GM18519 (cell line): Measurements from ENCODE around the gene PITPNM3.
"Not testable (repeated sequence)": the region's sequence is repeated elsewhere in the genome, so short reads cannot be mapped to it uniquely, and the experiment has no call there.

Experiments
- ATAC-seq: cut with Tn5 transposase; IDR thresholded peaks from one replicate; pipeline ENCODE4 v1.9.1; 2021; ENCODE audit warnings: mild to moderate bottlenecking, moderate library complexity; ENCODE audit not compliant: unreplicated experiment, low FRiP score

The PITPNM3 gene

GRCh38 chr17:6575596-6575988, 19.2 kb upstream of the PITPNM3 start:
- no peak for ATAC-seq

- no peak for ATAC-seq
These were observed 18.6 kb upstream of the PITPNM3 start for GRCh38 chr17:6574687-6575595.

- no peak for ATAC-seq
These were observed 17.8 kb upstream of the PITPNM3 start for GRCh38 chr17:6573982-6574686.

DNA sequence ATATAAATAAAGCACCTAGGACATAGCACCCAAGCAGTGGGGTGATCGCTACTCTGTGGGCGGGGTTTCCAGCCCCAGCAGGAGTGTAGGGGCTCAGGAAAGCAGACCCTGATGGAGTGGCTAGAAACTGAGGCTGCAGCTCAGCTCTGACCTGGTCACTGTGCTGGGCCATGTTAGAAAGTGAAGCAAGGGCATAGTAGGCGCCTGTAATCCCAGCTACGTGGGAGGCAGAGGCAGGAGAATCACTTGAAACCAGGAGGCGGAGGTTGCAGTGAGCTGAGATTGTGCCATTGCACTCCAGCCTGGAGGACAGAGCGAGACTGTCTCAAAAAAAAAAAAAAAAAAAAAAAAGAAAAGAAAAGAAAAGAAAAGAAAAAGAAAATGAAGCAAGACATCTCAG, 17.1 kb upstream of the PITPNM3 start:
- not testable (repeated sequence) for ATAC-seq

DNA sequence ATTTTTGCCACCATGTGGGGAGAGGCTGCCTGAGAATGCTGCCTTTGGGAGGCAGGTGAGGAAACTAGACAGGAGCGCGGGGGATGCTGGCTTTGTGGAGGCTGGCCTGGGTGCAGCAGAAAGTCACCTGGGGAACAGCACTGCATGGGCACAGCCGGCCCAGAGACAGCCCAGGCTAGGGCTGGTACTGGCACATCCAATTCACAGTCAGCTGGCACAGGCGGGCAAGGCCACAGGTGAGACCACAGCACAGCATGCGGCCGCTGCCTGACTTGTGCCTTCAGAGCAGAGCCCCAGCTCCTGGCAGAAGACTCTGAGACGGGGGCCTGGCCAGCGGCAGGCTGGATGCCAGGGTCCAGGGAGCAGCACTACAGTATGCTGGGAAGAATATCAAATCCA, 16.6 kb upstream of the PITPNM3 start:
- no peak for ATAC-seq

DNA sequence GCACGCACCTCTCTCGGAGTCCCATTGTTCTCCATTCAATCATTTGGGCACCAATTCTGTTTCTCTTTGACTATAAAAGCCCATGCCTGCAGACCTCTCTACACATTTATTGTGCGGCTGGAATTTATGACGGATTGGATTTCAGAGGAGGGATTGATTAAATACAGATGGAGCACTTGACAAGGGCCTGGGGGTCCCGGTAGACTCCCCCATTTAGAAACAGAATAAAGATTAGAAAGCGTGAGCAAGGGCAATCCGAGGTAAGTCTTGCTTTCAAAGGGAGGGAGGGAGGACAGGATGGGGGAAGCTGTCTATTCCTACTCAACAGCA, 15.1 kb upstream of the PITPNM3 start:
- no peak for ATAC-seq

- no peak for ATAC-seq
These were observed 14.5 kb upstream of the PITPNM3 start for GRCh38 chr17:6570731-6571451.

DNA sequence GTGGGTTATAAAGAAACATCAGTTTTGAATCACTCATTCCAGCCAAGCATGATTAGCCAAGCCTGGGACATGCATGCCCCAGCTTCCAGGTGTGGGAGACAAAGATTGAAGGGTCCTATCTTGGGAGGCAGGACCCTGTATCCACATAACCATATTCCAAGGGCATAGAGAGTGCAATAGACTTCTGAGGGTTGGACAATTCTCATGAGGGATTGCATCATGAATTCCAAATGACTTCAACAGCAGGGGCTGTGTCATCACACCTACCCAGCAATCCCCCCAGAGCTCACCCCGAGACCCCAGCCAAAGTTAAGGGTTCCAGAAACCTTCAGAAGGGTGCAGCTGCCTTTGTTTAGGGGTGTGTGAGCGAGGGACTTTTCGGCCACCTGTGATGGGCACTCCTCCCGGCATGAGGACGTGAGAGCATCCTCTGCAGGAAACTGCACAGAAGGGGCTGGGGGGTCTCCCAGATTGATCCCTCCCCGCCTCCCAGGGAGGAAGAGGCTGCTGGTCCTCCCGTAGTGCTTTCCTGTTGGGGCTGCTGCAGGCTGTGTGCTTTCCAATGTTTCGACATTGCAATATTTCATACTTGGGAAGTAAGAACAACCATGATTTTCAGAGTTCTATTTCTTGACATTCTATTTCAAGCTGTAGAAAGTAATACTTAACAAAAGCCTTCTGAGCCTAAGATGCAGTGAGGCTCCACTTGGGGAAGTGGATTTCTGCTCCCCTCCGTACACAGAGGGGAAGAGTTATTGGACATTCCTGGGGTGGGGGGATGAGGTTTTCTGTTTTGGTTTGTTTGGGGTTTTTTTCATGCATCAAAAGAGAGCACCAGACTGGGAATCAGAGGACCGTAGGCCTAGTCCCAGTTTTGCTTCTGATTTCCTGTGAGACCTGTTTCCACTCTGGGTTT, 13.3 kb upstream of the PITPNM3 start:
- ATAC-seq = no peak

GRCh38 chr17:6568184-6568758, 11.9 kb upstream of the PITPNM3 start:
- no peak for ATAC-seq

DNA sequence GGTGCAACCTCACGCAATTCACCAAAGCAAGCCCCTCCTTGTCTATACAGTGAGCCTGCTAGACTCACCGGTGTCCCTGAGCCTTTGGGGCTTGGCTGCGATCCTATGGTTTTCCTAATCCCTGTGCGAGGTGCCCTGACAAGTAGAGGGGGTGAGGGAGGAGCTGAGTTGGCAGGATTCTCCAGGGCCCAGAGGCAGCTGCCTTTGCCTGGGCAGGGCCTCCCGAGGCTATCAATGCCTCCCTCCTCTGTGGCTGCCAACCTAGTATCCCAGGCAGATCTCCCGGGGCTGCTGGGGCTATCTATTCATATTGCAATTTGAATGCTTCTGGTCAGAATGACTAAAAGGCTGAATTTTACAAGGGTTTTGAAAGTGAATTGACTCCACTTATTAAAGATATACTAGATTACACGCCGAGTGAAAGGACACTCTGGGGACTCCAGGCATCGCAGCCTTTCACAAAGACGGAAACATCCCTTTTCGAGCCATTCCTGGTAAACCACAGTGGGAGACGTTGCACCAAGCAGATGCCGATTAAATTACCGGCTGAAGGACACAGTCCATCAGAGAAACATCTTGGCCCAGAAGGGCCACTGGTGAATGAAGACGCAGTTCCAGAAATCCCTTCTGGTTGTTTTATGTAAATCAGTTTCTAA, 11.3 kb upstream of the PITPNM3 start:
- no peak for ATAC-seq

GRCh38 chr17:6561446-6561845, 5.1 kb upstream of the PITPNM3 start:
- ATAC-seq = no peak

- ATAC-seq = no peak
These were observed 4.1 kb upstream of the PITPNM3 start for GRCh38 chr17:6560496-6560895.

- no peak for ATAC-seq
These were observed 3.4 kb upstream of the PITPNM3 start for GRCh38 chr17:6559753-6560215.

- no peak for ATAC-seq
These were observed 2.8 kb upstream of the PITPNM3 start for GRCh38 chr17:6558932-6559752.

GRCh38 chr17:6558276-6558675, 1.9 kb upstream of the PITPNM3 start:
- ATAC-seq = no peak

- no peak for ATAC-seq
These were observed 684 bp upstream of the PITPNM3 start for GRCh38 chr17:6557040-6557438.

GRCh38 chr17:6555331-6556120, 829 bp downstream of the PITPNM3 start:
- no peak for ATAC-seq

DNA sequence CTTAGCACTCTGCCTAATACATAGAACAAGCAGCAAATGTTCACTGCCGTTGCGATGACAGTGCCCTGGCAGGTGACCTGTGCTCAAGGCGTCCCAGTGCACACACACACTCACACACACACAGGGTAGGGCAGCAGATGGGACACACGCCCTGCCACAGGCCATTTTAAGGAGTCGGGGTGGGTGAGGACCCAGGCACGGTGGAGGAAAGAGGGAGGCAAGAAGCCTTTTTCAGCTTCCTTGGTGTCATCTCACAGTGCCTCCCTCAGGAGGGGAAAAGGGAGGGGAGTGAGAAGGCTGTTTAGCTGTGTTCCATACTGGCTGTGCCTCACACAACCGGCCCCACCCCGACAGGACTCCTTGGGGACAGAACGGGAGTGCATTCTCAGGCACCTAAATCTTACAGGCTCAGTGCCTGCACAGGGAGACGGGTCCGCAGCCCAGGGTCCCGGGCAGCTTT, 1.5 kb downstream of the PITPNM3 start:
- ATAC-seq = no peak
